Neural progenitor cell (in vitro differentiated cells): ENCODE results near the gene GAGE12H. TPM values are rescaled to one million over a fixed set of nuclear protein-coding genes. Genes with fewer than 3 reads are reported as not detected.

Experiments
- DNase-seq: peaks from one replicate; pipeline ENCODE4 v3.0.0-alpha.2; 2016; ENCODE audit warnings: low spot score
- H2AFZ ChIP-seq: fragments of 200-600 bp; sonication (generic); replicated peaks from 2 replicates; pipeline ENCODE4 v1.6.1; 2016; ENCODE audit warnings: antibody characterized with exemption
- H3F3A ChIP-seq: fragments of 200-600 bp; sonication (generic); 2 replicates; pipeline ENCODE4 v1.6.1; 2016; ENCODE audit warnings: antibody characterized with exemption, low read depth
- H3K27ac ChIP-seq: fragments of 200-600 bp; sonication (generic); 2 replicates; pipeline ENCODE4 v1.5.1; 2016; ENCODE audit warnings: mild to moderate bottlenecking
- H3K27me3 ChIP-seq: fragments of 200-600 bp; sonication (generic); 2 replicates; pipeline ENCODE4 v1.6.1; 2016; ENCODE audit warnings: mild to moderate bottlenecking, moderate library complexity
- H3K36me3 ChIP-seq: fragments of 200-600 bp; sonication (generic); 2 replicates; pipeline ENCODE4 v1.5.1; 2016
- H3K4me1 ChIP-seq: fragments of 200-600 bp; sonication (generic); 2 replicates; pipeline ENCODE4 v1.6.1; 2016; ENCODE audit warnings: mixed run types
- H3K4me2 ChIP-seq: fragments of 200-600 bp; sonication (generic); 2 replicates; pipeline ENCODE4 v1.6.1; 2016
- H3K4me3 ChIP-seq: fragments of 200-600 bp; sonication (generic); 2 replicates; pipeline ENCODE4 v1.5.1; 2016
- H3K79me2 ChIP-seq: fragments of 200-600 bp; sonication (generic); 2 replicates; pipeline ENCODE4 v1.6.1; 2016; ENCODE audit warnings: low read depth
- H3K9ac ChIP-seq: fragments of 200-600 bp; sonication (generic); 2 replicates; pipeline ENCODE4 v1.6.1; 2016
- H3K9me3 ChIP-seq: fragments of 200-600 bp; sonication (generic); 2 replicates; pipeline ENCODE4 v1.5.1; 2016; ENCODE audit warnings: low read depth
- H4K20me1 ChIP-seq: fragments of 200-600 bp; sonication (generic); 2 replicates; pipeline ENCODE4 v1.6.1; 2016; ENCODE audit warnings: low read depth
- H3K27ac Mint-ChIP-seq: 3 replicates; pipeline ENCODE4 v1.8.0; 2021; ENCODE audit warnings: mixed read lengths
- H3K27me3 Mint-ChIP-seq: 2 replicates; pipeline ENCODE4 v1.8.0; 2022; ENCODE audit warnings: low read depth, mild to moderate bottlenecking, inconsistent platforms, moderate library complexity, mixed read lengths; ENCODE audit not compliant: insufficient read depth
- H3K36me3 Mint-ChIP-seq: 3 replicates; pipeline ENCODE4 v1.8.0; 2021; ENCODE audit warnings: mixed read lengths
- H3K4me1 Mint-ChIP-seq: 3 replicates; pipeline ENCODE4 v1.8.0; 2021; ENCODE audit warnings: mixed read lengths
- H3K4me3 Mint-ChIP-seq: 3 replicates; pipeline ENCODE4 v1.8.0; 2021; ENCODE audit warnings: mild to moderate bottlenecking, moderate library complexity, mixed read lengths
- H3K9me3 Mint-ChIP-seq: 3 replicates; pipeline ENCODE4 v1.8.0; 2020; ENCODE audit warnings: mixed read lengths
- EZH2 ChIP-seq: fragments of 200-600 bp; sonication (generic); IDR thresholded peaks from 2 replicates; pipeline ENCODE4 v1.6.1; 2017; ENCODE audit warnings: antibody characterized with exemption, mild to moderate bottlenecking, moderate library complexity
- EZH2phosphoT487 ChIP-seq: fragments of 200-600 bp; sonication (generic); IDR thresholded peaks from 2 replicates; pipeline ENCODE4 v1.6.1; 2017; ENCODE audit warnings: antibody characterized with exemption
- small RNA-seq: library from RNA; depleted of rRNA; stranded (forward); fragments of <200 nt; gene quantifications from one replicate; pipeline ENCODE3, GENCODE V24; 2015
- total RNA-seq: library from RNA; depleted of rRNA; stranded (reverse); fragments of >200 nt; gene quantifications from 2 replicates; pipeline ENCODE4 v1.2.3, GENCODE V29; 2015; ENCODE audit warnings: low replicate concordance
- TF ChIP-seq, protein P1 (sequence below): fragments of 200-600 bp; sonication (generic); IDR thresholded peaks from 2 replicates; pipeline ENCODE4 v1.5.1; 2017; ENCODE audit warnings: antibody characterized with exemption, mild to moderate bottlenecking

Gene GAGE12H
- total RNA-seq, 1 donor from 2014 or later = not detected

DNA sequence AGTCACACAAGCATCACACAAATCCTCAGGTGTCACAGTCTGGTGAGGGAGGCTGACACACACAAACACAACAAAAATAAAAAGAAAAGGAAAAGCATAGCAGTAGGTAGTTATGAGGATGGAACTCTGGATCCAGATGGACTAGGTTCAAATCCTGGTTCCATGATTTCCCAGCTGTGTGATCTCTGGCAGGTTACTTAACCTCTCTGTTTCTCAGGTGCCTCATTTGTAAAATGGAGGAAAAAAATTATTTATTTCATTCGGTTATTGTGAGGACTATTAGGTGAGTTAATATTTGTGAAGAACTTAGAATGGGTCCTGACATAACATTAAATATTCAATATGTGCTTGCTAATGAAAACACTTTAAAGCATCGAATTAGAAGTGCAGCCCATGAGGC, 38.8 kb downstream of the GAGE12H start:
- H3K4me1 ChIP-seq = no peaks in the 10 kb centered on the region
- TF ChIP-seq, protein P1, sequence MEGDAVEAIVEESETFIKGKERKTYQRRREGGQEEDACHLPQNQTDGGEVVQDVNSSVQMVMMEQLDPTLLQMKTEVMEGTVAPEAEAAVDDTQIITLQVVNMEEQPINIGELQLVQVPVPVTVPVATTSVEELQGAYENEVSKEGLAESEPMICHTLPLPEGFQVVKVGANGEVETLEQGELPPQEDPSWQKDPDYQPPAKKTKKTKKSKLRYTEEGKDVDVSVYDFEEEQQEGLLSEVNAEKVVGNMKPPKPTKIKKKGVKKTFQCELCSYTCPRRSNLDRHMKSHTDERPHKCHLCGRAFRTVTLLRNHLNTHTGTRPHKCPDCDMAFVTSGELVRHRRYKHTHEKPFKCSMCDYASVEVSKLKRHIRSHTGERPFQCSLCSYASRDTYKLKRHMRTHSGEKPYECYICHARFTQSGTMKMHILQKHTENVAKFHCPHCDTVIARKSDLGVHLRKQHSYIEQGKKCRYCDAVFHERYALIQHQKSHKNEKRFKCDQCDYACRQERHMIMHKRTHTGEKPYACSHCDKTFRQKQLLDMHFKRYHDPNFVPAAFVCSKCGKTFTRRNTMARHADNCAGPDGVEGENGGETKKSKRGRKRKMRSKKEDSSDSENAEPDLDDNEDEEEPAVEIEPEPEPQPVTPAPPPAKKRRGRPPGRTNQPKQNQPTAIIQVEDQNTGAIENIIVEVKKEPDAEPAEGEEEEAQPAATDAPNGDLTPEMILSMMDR = no peak
- TF ChIP-seq EZH2phosphoT487 = no peak
- TF ChIP-seq EZH2 = no peak
- H3K9me3 ChIP-seq = no peaks in the 10 kb centered on the region
- H2AFZ ChIP-seq = no peak overlapping the region
- Mint-ChIP-seq H3K4me3 (peak overlapping the region; percentile 35), H3K4me1 (peaks cover 2% of the 10 kb centered on the region), H3K9me3 (peaks cover 8% of the 10 kb centered on the region), H3K36me3 (no peaks in the 10 kb centered on the region), H3K27ac (no peak overlapping the region), H3K27me3 (no peaks in the 10 kb centered on the region)
- H3F3A ChIP-seq = no peaks in the 10 kb centered on the region
- no peaks in the 10 kb centered on the region for H3K27me3 ChIP-seq
- H3K36me3 ChIP-seq = no peaks in the 10 kb centered on the region
- DNase-seq = no peak
- no peak overlapping the region for H3K4me2 ChIP-seq
- no peaks in the 10 kb centered on the region for H3K79me2 ChIP-seq
- no peak overlapping the region for H3K9ac ChIP-seq
- H3K27ac ChIP-seq = no peak overlapping the region
- no peak overlapping the region for H3K4me3 ChIP-seq
- no peaks in the 10 kb centered on the region for H4K20me1 ChIP-seq

DNA sequence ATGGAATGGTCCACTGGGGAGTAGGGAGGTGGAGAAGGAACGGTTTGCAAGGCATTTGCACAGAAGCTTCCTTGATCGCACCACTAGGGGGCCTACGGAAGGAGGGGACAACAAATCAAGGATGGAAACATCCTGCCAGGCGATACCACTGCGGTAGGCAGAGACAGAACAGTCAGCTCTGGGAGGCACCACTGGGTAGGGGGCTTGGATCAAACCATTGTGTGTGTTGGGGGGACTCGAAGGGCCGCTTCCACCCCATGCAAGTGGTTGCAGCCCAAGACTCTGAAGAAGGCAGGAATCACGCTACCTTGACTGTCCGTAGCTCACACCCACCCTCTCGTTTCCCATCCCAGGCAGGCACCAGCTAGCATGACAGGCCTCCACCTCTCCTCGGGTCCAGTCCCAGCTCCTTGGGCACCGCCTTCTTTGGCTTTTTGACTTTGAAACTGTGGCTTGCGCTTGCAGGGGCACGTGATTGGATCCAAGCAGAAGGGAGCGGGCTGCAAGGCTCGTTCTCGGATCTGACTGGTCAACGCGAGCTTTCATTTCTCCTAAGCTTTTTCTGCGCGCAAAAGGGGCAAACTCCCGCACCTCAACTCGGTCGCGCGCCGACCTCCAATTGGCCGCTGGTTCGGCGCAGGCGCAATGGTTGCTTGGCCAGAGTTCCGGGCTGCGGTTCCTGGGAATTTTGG, 47.5 kb downstream of the GAGE12H start:
- H3K36me3 ChIP-seq = no peaks in the 10 kb centered on the region
- H4K20me1 ChIP-seq = no peaks in the 10 kb centered on the region
- no peak overlapping the region for H3K27ac ChIP-seq
- no peaks in the 10 kb centered on the region for H3K9me3 ChIP-seq
- H3K79me2 ChIP-seq = no peaks in the 10 kb centered on the region
- no peaks in the 10 kb centered on the region for H3K4me1 ChIP-seq
- H3K27me3 ChIP-seq = no peaks in the 10 kb centered on the region
- H3K4me3 ChIP-seq = no peak overlapping the region
- no peaks in the 10 kb centered on the region for H3F3A ChIP-seq
- Mint-ChIP-seq H3K27me3 (no peaks in the 10 kb centered on the region), H3K27ac (no peak overlapping the region), H3K4me1 (no peaks in the 10 kb centered on the region), H3K9me3 (peaks cover 31% of the 10 kb centered on the region), H3K4me3 (no peak overlapping the region), H3K36me3 (no peaks in the 10 kb centered on the region)
- TF ChIP-seq, protein P1 = peak; percentile 13
- no peak for TF ChIP-seq EZH2phosphoT487
- H3K9ac ChIP-seq = no peak overlapping the region
- peak; percentile 7 for DNase-seq
- no peak overlapping the region for H2AFZ ChIP-seq
- no peak overlapping the region for H3K4me2 ChIP-seq

Small RNAs within 50 kb of the gene (small RNA-seq; reads per million reads assigned to genes)
- not detected for gene GAGE12B

Other genes starting within 250 kb of the GAGE12H start
- not detected in 2 replicates for gene GAGE13, start 248.4 kb upstream of the GAGE12H start, total RNA-seq
- gene GAGE12C, start 47.8 kb upstream of the GAGE12H start, total RNA-seq = not detected in 2 replicates
- gene GAGE12D, start 38.2 kb upstream of the GAGE12H start, total RNA-seq = not detected in 2 replicates
- gene GAGE12E, start 28.7 kb upstream of the GAGE12H start, total RNA-seq = not detected in 2 replicates
- not detected in 2 replicates for gene GAGE12F, start 19.1 kb upstream of the GAGE12H start, total RNA-seq
- gene GAGE12G, start 9.5 kb upstream of the GAGE12H start, total RNA-seq = not detected in 2 replicates
- not detected in 2 replicates for gene GAGE2A, start 9.5 kb downstream of the GAGE12H start, total RNA-seq
- gene GAGE1, start 19.1 kb downstream of the GAGE12H start, total RNA-seq = not detected in 2 replicates
- not detected in 2 replicates for gene PAGE1, start 116.0 kb downstream of the GAGE12H start, total RNA-seq
- gene PAGE4, start 249.4 kb downstream of the GAGE12H start, total RNA-seq = not detected in 2 replicates